Activated CD8-positive, alpha-beta T cell treated with anti-CD3 and anti-CD28 coated beads for 36 hours (primary cell): ENCODE data around the gene SGF29. TPM values are rescaled to one million over a fixed set of nuclear protein-coding genes. Genes with fewer than 3 reads are reported as not detected.

Experiments used
- ATAC-seq: fragments of 200-7000 bp; cut with Tn5 transposase; one replicate; pipeline ENCODE4 v1.10.0; 2021; ENCODE audit warnings: mild to moderate bottlenecking, moderate library complexity
- CTCF ChIA-PET: fragments of 350-600 bp; sonication (Branson Sonifier 250); formaldehyde crosslinking; loops from one replicate; lab custom pipeline; 2021; ENCODE audit warnings: antibody characterized with exemption; lab: Charles Lee
- POLR2A ChIA-PET: fragments of 350-600 bp; sonication (Branson Sonifier 250); formaldehyde crosslinking; loops from one replicate; lab custom pipeline; 2021; ENCODE audit warnings: antibody characterized with exemption; lab: Charles Lee
- DNase-seq: peaks from one replicate; pipeline ENCODE4 v3.0.0-alpha.2; 2020
- H3K27ac Mint-ChIP-seq: one replicate; pipeline ENCODE4 v1.8.0; 2021; ENCODE audit warnings: mild to moderate bottlenecking, mixed read lengths
- H3K27me3 Mint-ChIP-seq: one replicate; pipeline ENCODE4 v1.8.0; 2021; ENCODE audit warnings: mixed read lengths
- H3K36me3 Mint-ChIP-seq: one replicate; pipeline ENCODE4 v1.8.0; 2021; ENCODE audit warnings: low read depth, mixed read lengths
- H3K4me1 Mint-ChIP-seq: one replicate; pipeline ENCODE4 v1.8.0; 2021; ENCODE audit warnings: low read depth, mixed read lengths
- H3K4me3 Mint-ChIP-seq: one replicate; pipeline ENCODE4 v1.8.0; 2021; ENCODE audit warnings: mild to moderate bottlenecking, moderate library complexity, mixed read lengths
- H3K9me3 Mint-ChIP-seq: one replicate; pipeline ENCODE4 v1.8.0; 2021; ENCODE audit warnings: mixed read lengths
- CTCF ChIP-seq: fragments of 200-600 bp; IDR thresholded peaks from one replicate; pipeline ENCODE4 v1.8.0; 2022; ENCODE audit warnings: antibody characterized with exemption, mild to moderate bottlenecking
- intact Hi-C: fragments of 100-400 bp; cut with micrococcal nuclease; formaldehyde crosslinking; loops from one replicate; pipeline ENCODE4 v1.10.0; 2022
- total RNA-seq, 2 experiments: library from RNA; stranded (reverse); gene quantifications; one replicate each; pipeline ENCODE4 v1.2.3, GENCODE V29; 2021

Gene SGF29
- 10 to 100 TPM; 25.0 TPM for total RNA-seq

DNA sequence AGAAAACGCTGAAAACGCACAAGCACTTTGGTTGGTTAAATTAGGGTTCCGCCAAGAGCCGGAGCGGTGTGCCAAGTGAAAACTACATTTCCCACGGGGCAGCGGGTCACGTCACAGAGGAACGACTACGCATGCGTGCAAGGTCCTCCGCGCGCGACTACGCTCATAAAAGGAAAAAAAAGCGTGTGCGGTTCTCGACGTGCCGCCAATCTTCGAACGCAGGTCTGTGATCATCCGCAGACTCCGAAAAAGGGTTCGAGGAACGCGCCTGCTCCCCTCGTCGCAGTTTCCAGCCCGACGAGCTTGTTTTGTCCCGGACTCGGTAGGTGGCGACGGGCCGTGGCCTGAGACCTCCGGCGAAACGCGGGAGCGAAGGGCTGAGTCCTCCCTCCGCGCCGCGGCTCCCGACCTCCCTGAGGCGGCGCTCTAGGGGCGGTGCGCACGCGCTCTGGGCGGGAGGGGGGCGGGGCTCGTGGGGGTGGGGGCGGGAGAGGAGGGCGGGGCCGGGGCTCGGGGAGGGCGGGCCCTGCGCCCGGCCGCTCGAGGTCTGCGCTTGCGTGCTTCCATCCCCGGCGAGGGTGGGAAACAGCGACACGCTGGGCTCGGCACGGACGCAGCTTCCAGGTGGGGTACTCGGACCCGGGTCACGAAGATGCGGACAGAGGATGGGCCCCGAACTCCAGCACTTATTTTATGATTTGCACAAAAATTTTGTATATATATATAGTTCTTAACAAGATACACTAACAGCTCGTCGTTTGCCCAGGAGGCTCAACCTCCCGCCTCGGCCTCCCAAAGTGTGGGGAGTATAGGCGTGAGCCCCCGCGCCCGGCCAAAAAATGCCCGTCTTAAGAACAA is at the start of gene SGF29:
SGF29 (plus strand) TSS at position 145 of the 858 bp plus-strand sequence. CDS start 27,150 bp downstream, outside the sequence.
- Mint-ChIP-seq H3K36me3 (peaks cover 11% of the 10 kb centered on the region), H3K4me1 (peaks cover 35% of the 10 kb centered on the region), H3K27me3 (no peaks in the 10 kb centered on the region), H3K27ac (peak within 1 kb of the TSS; percentile 98), H3K9me3 (no peaks in the 10 kb centered on the region), H3K4me3 (peak within 1 kb of the TSS; percentile 90)
- ChIA-PET CTCF (interaction anchor here (1.1 kb wide), 1 partner anchor 10 kb away, joined by 3 read pairs; no protein-coding TSS in a partner anchor), POLR2A (interaction anchor here (0.6 to 1.4 kb wide), 9 partner anchors 20 to 1252 kb away, joined by 3 to 12 read pairs (median 3); partner anchors contain the start of genes ATXN2L, CLN3 and MAZ)
- TF ChIP-seq CTCF, result peak; percentile 36
- intact Hi-C loops, result no loop called here
- DNase-seq (peak; percentile 96), ATAC-seq (peak; percentile 91)

- DNase-seq (no peak), ATAC-seq (no peak)
- H3K27me3 Mint-ChIP-seq, result no peaks in the 10 kb centered on the region
- no peak for TF ChIP-seq CTCF
- H3K9me3 Mint-ChIP-seq, result no peaks in the 10 kb centered on the region
- no peak overlapping the region for H3K4me3 Mint-ChIP-seq
- H3K36me3 Mint-ChIP-seq, result no peaks in the 10 kb centered on the region
- intact Hi-C loops, result no loop called here
- ChIA-PET CTCF (no interaction called here), POLR2A (no interaction called here)
- peaks cover 23% of the 10 kb centered on the region for H3K4me1 Mint-ChIP-seq
- no peak overlapping the region for H3K27ac Mint-ChIP-seq
These were observed 48.9 kb upstream of the SGF29 start for GRCh38 chr16:28504707-28505404.

GRCh38 chr16:28505489-28506137 is 48.1 kb upstream of the SGF29 start:
- intact Hi-C loops, result no loop called here
- no peak for ATAC-seq
- DNase-seq, result no peak
- Mint-ChIP-seq H3K4me3 (no peak overlapping the region), H3K27me3 (no peaks in the 10 kb centered on the region), H3K27ac (no peak overlapping the region), H3K9me3 (no peaks in the 10 kb centered on the region), H3K4me1 (peaks cover 18% of the 10 kb centered on the region), H3K36me3 (no peaks in the 10 kb centered on the region)
- TF ChIP-seq CTCF, result no peak
- POLR2A ChIA-PET, result no interaction called here
- CTCF ChIA-PET, result no interaction called here

- Mint-ChIP-seq H3K36me3 (no peaks in the 10 kb centered on the region), H3K27ac (no peak overlapping the region), H3K27me3 (no peaks in the 10 kb centered on the region), H3K4me1 (peaks cover 18% of the 10 kb centered on the region), H3K4me3 (no peak overlapping the region), H3K9me3 (no peaks in the 10 kb centered on the region)
- ATAC-seq (no peak), DNase-seq (no peak)
- ChIA-PET POLR2A (interaction anchor here (0.7 kb wide), 1 partner anchor 43 kb away, joined by 3 read pairs; the partner anchor contains the start of gene SGF29), CTCF (interaction anchor here (0.6 kb wide), 1 partner anchor 196 kb away, joined by 3 read pairs; no protein-coding TSS in a partner anchor)
- intact Hi-C loops, result no loop called here
- no peak for TF ChIP-seq CTCF
These were observed 42.7 kb upstream of the SGF29 start for GRCh38 chr16:28511031-28511430.
